Heart right ventricle (tissue), 16 donors: ENCODE results near the gene RAD51B. TPM values are rescaled to one million over a fixed set of nuclear protein-coding genes. Genes with fewer than 3 reads are reported as not detected.

ENCODE experiments used
- ATAC-seq, 8 donors: fragments of 200-7000 bp; cut with Tn5 transposase; one replicate each; pipeline ENCODE4 v1.9.1; 2020; ENCODE audit warnings: mild to moderate bottlenecking in 8 of 8, moderate library complexity in 8 of 8, moderate number of reproducible peaks in 1 of 8
- DNase-seq, 2 donors: peaks; one replicate each; pipeline ENCODE4 v3.0.0-alpha.2; 2020
- H3K27ac ChIP-seq, 10 donors: fragments of 200-600 bp; sonication (generic) in 2 of 10; one replicate each; pipeline versions ENCODE4 v1.5.0 to v1.8.0; 2020 to 2022; ENCODE audit warnings: mild to moderate bottlenecking in 3 of 10
- H3K27me3 ChIP-seq, 7 donors: fragments of 200-600 bp; one replicate each; pipeline ENCODE4 v1.8.0; 2021 to 2022; ENCODE audit warnings: mild to moderate bottlenecking in 2 of 7
- H3K36me3 ChIP-seq, 9 donors: fragments of 200-600 bp; sonication (generic) in 1 of 9; one replicate each; pipeline versions ENCODE4 v1.5.0 to v1.8.0; 2020 to 2022; ENCODE audit warnings: mild to moderate bottlenecking in 2 of 9
- H3K4me1 ChIP-seq, 9 donors: fragments of 200-600 bp; sonication (generic) in 1 of 9; one replicate each; pipeline versions ENCODE4 v1.5.0 to v1.8.0; 2020 to 2022; ENCODE audit warnings: mild to moderate bottlenecking in 4 of 9
- H3K4me3 ChIP-seq, 10 donors: fragments of 200-600 bp; sonication (generic) in 2 of 10; one replicate each; pipeline versions ENCODE4 v1.5.0 to v1.8.0; 2020 to 2022; ENCODE audit warnings: mild to moderate bottlenecking in 7 of 10, moderate library complexity in 2 of 10
- H3K9me3 ChIP-seq, 11 donors: fragments of 200-600 bp in 10 of 11; sonication (generic) in 2 of 11; one replicate each; pipeline versions ENCODE4 v1.5.0 to v1.8.0; 2013 to 2022; ENCODE audit warnings: mild to moderate bottlenecking in 2 of 11, control low read depth in 1 of 11, moderate library complexity in 1 of 11
- WGBS, 2 donors: extraction: QIAGEN DNeasy Blood & Tissue Kit; methylation state at CpG; one replicate each; pipeline ENCODE4 v1.1.7; 2013; ENCODE audit warnings: inconsistent platforms in 1 of 2; 5-methylcytosine and 5-hydroxymethylcytosine counted together
- intact Hi-C, 10 donors: fragments of 100-400 bp; cut with DNase I; formaldehyde crosslinking; loops; one replicate each; pipeline versions ENCODE4 v1.11.1 to v1.14.2; 2022
- polyA plus RNA-seq, 2 donors: library from polyadenylated mRNA; stranded (reverse); fragments of 200-250 nt; gene quantifications; one replicate each; pipeline ENCODE4 v1.2.3, GENCODE V29; 2013
- total RNA-seq, 10 donors: library from RNA; stranded (reverse); fragmentation: NEBNext Ultra II Directional in 3 of 10; extraction: Animal tissue kit (Norgen Biotek cat#: 25700) in 3 of 10; gene quantifications; one replicate each; pipeline versions ENCODE4 v1.2.1 to v1.2.4, GENCODE V29; 2021 to 2023
- TF ChIP-seq, protein P1 (sequence below), 9 donors: fragments of 200-600 bp; sonication (generic) in 2 of 9; IDR thresholded peaks; one replicate each; pipeline versions ENCODE4 v1.5.0 to v1.8.0; 2021 to 2022; ENCODE audit warnings: antibody characterized with exemption in 9 of 9, mild to moderate bottlenecking in 5 of 9, moderate library complexity in 1 of 9
- donor health status: Arrhythmogenic right ventricular cardiomyopathy.
- donor health status: ischemic (EF 13 %, LVEDD 7.1; RV severe dilation, severe dysfunction).
- donor health status: healthy with polysubstance abuse.
- donor health status: DM: no; HTN: yes; CAD: no.
- donor health status: DM: no; HTN: no; CAD: no.
- donor health status: ischemic (EF 25% LVEDD 6.9; RV normal size, moderate dysfunction).
- donor health status: ischemic (EF 25% LVEDD 5.7; RV mildly dilated, moderate dysfunction).
- donor health status: healthy.
- donor health status: DM: yes; HTN: yes; CAD: no.
- donor health status: Ischemic cardiomyopathy.
- donor health status: ischemic (EF 35%, LVEDD 5.7; RV mildly dilated, moderate dysfunction).
- donor health status: nonischemic (EF 11% LVEDD 7.7; RV severe dilation, severe dysfunction).
- donor health status: DM: yes; HTN: yes; CAD: no.
- donor health status: PGD.
- donor health status: ischemic (EF 29% LVEDD 5.4; RV normal size, mild dysfunction).
- donor health status: nonischemic (EF 23%, LVEDD 6.1; RV moderate dilation, normal function).

Gene RAD51B
- total and polyA plus RNA-seq, 12 donors = 0.88 to 8.6 (median 3.5) TPM

DNA sequence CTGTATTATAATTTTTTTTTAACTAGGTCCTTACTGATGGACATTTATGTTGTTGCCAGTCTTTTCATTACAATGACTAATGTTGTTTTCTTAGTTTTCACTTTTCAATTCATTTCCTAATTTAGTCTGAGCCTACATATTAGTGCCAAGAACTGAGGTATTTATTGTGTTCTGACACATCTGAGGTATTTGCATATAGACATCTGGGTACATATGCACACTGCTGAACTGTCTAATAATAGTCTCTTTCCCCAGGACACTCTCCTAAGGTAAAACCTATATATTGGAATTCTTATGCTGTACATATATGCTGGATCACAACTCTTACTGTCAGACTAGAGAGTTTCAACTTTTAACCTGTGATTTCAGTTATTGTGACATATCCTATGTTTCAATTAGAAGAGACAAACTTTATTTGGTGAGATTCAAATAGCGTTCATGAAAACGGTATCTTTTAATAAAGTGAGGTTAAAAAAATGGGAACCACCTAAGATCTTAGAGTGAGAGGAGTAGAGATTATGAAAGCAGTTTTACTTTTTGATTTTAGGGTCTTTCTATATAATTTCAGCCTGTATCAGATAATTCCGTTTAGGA lies 263.2 kb downstream of the RAD51B start:
- H3K9me3 ChIP-seq = no peaks in the 10 kb centered on the region
- no peaks in the 10 kb centered on the region for H3K27me3 ChIP-seq
- H3K27ac ChIP-seq = no peak overlapping the region
- TF ChIP-seq, protein P1, sequence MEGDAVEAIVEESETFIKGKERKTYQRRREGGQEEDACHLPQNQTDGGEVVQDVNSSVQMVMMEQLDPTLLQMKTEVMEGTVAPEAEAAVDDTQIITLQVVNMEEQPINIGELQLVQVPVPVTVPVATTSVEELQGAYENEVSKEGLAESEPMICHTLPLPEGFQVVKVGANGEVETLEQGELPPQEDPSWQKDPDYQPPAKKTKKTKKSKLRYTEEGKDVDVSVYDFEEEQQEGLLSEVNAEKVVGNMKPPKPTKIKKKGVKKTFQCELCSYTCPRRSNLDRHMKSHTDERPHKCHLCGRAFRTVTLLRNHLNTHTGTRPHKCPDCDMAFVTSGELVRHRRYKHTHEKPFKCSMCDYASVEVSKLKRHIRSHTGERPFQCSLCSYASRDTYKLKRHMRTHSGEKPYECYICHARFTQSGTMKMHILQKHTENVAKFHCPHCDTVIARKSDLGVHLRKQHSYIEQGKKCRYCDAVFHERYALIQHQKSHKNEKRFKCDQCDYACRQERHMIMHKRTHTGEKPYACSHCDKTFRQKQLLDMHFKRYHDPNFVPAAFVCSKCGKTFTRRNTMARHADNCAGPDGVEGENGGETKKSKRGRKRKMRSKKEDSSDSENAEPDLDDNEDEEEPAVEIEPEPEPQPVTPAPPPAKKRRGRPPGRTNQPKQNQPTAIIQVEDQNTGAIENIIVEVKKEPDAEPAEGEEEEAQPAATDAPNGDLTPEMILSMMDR (IDR thresholded peaks at IDR 0.05) = no peak
- no peak overlapping the region for H3K4me3 ChIP-seq
- no peaks in the 10 kb centered on the region for H3K36me3 ChIP-seq
- WGBS, 2 donors = 63 to 78% methylated on average over 3 of the region's 3 CpGs
- H3K4me1 ChIP-seq = no peaks in the 10 kb centered on the region
- intact Hi-C loops = loop anchor here in 1 of 10 donors (5.0 kb wide), 1 partner anchor 725 kb away; no protein-coding TSS in a partner anchor
- ATAC-seq (no peak), DNase-seq (no peak)

DNA sequence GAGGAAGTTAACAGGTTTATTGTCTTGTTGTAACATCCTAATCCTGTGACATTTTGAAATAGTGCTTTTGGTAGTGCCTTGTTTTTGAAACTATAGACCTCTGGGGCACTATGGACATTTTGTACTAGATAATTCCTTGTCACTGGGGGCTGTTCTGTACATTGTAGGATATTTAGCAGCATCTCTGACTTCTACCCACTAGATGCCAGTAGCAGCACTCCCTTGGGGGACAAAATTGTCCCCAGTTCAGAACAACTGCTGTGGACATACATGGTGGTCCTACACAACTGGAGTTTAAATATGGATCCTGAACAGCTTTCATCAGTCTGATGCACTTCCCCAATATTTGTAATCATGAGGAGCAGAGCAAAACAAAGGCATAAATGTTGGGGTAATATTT lies 264.7 kb downstream of the RAD51B start:
- no peaks in the 10 kb centered on the region for H3K27me3 ChIP-seq
- H3K27ac ChIP-seq = no peak overlapping the region
- no peaks in the 10 kb centered on the region for H3K9me3 ChIP-seq
- peaks cover 0 to 7% (median 0%) of the 10 kb centered on the region in 9 donors for H3K4me1 ChIP-seq
- intact Hi-C loops = loop anchor here in 1 of 10 donors (5.0 kb wide), 1 partner anchor 723 kb away; no protein-coding TSS in a partner anchor
- DNase-seq = no peak
- H3K4me3 ChIP-seq = no peak overlapping the region
- H3K36me3 ChIP-seq = no peaks in the 10 kb centered on the region
- TF ChIP-seq, protein P1 (IDR thresholded peaks at IDR 0.05) = no peak
- no peak for ATAC-seq

DNA sequence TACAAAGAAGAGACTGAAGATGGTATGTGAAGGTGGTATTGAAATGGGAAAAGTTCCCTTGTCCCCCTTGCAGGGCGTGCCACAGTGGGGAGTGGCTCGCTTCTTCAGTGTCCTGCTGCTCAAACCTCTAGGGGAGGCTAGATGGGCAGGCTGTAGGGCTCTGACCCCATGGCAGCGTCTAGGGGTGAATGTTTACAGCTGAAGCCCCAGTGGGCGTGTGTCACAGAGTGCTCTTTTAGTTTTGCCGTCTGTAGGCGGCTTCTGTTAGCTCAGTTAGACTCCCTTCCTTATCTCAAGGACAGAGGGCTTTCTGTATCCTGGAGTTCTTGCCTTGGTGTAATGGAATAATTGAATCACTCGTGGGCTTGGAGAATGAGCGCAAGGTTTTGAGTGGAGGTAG lies 266.2 kb downstream of the RAD51B start:
- WGBS, 2 donors = 67 to 80% methylated on average over 8 of the region's 8 CpGs
- H3K27ac ChIP-seq = no peak overlapping the region
- H3K9me3 ChIP-seq = no peaks in the 10 kb centered on the region
- ATAC-seq (peak in 3 of 8 donors; percentile 27 to 56 (median 31)), DNase-seq (no peak)
- TF ChIP-seq, protein P1 (IDR thresholded peaks at IDR 0.05) = no peak
- H3K27me3 ChIP-seq = no peaks in the 10 kb centered on the region
- peaks cover 0 to 7% (median 0%) of the 10 kb centered on the region in 9 donors for H3K4me1 ChIP-seq
- no peaks in the 10 kb centered on the region for H3K36me3 ChIP-seq
- intact Hi-C loops = no loop called here
- H3K4me3 ChIP-seq = no peak overlapping the region

DNA sequence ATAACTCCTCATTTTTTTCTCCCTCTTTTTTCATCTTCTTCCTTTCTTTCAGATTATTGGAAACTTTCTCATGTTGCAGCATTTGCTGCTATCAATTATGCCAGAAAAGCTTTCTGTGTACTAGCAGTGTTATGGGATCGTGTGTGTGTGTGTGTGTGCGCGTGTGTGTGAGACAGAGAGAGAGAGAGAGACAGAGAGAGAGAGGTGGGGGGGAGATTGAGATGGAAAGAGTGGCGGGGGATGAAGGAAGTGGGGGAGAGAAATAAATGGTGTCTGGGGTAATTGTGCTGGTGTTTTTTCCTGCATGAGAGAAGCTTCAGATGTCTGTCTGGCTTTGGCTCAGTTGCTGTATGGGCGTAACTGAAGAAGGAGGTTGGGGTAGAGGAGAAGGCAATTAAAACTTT lies 268.9 kb downstream of the RAD51B start:
- H3K4me1 ChIP-seq = peaks cover 0 to 7% (median 0%) of the 10 kb centered on the region in 9 donors
- DNase-seq (peak in 1 of 2 donors; percentile 33), ATAC-seq (no peak)
- peaks cover 0 to 13% (median 3%) of the 10 kb centered on the region in 11 donors for H3K9me3 ChIP-seq
- no peaks in the 10 kb centered on the region for H3K27me3 ChIP-seq
- H3K36me3 ChIP-seq = no peaks in the 10 kb centered on the region
- peak overlapping the region in 4 of 10 donors; percentile 13 to 50 (median 26) for H3K27ac ChIP-seq
- no peak overlapping the region for H3K4me3 ChIP-seq
- TF ChIP-seq, protein P1 (IDR thresholded peaks at IDR 0.05) = no peak
- intact Hi-C loops = no loop called here
- 77 to 83% methylated on average over 5 of the region's 5 CpGs for WGBS, 2 donors
